HepG2 (cell line): ENCODE results near the gene HELZ. TPM values are rescaled to one million over a fixed set of nuclear protein-coding genes. Genes with fewer than 3 reads are reported as not detected.
"Not testable (repeated sequence)": the region's sequence is repeated elsewhere in the genome, so short reads cannot be mapped to it uniquely, and the experiment has no call there.

Experiments
- ATAC-seq: fragments of 200-7000 bp; cut with Tn5 transposase; 3 replicates; pipeline ENCODE4 v1.9.1; 2020; ENCODE audit warnings: mild to moderate bottlenecking, moderate library complexity
- BruUV-seq: library from RNA; stranded (reverse); fragments of 400-500 nt; replicated peaks from 2 replicates; lab custom pipeline; 2021; lab: Mats Ljungman, UMichigan
- CTCF ChIA-PET: fragments of 300-600 bp; formaldehyde crosslinking; extraction: SDS; loops from one replicate; lab custom pipeline; 2021; ENCODE audit warnings: low total read pairs, inconsistent platforms, low intra/inter-chr PET ratio; lab: Yijun Ruan, JAX
- POLR2A ChIA-PET: fragments of 350-600 bp; sonication (Branson Sonifier 250); formaldehyde crosslinking; loops from one replicate; lab custom pipeline; 2020; ENCODE audit warnings: antibody characterized with exemption, inconsistent platforms; lab: Yijun Ruan, JAX
- DNase-seq: peaks from one replicate; pipeline ENCODE4 v3.0.0-alpha.2; 2015; ENCODE audit warnings: low spot score
- FAIRE-seq: peaks from 3 replicates; lab custom pipeline; 2011; peaks lifted over from hg19 to GRCh38; lab: Jason Lieb, UNC
- H2AFZ ChIP-seq: one replicate; pipeline ENCODE4 v1.6.1; 2011; ENCODE audit warnings: low read length, inconsistent platforms
- H3K27ac ChIP-seq: fragments of 300-600 bp; 3 replicates; pipeline ENCODE4 v1.8.0; 2011; ENCODE audit warnings: mixed run types, mild to moderate bottlenecking, mixed read lengths, low read length, inconsistent platforms; ENCODE audit not compliant: insufficient read depth; ENCODE audit errors: extremely low read length
- H3K27me3 ChIP-seq, 2 experiments: fragments of 200-600 bp in 1 of 2; 2 replicates in 1 of 2; 3 replicates in 1 of 2; pipeline versions ENCODE4 v1.6.0 to v1.8.0; 2011; ENCODE audit warnings: low read length in 2 of 2, mild to moderate bottlenecking in 2 of 2, moderate library complexity in 2 of 2, inconsistent platforms in 1 of 2; ENCODE audit not compliant: insufficient read depth in 2 of 2, control insufficient read depth in 1 of 2
- H3K36me3 ChIP-seq, 2 experiments: fragments of 200-600 bp in 1 of 2; replicated peaks in 1 of 2; 2 replicates in 1 of 2; 3 replicates in 1 of 2; pipeline versions ENCODE4 v1.5.1 to v1.8.0; 2011; ENCODE audit warnings: low read length in 2 of 2, inconsistent platforms in 1 of 2; ENCODE audit not compliant: insufficient read depth in 2 of 2, control insufficient read depth in 1 of 2
- H3K4me1 ChIP-seq: 2 replicates; pipeline ENCODE4 v1.5.1; 2012; ENCODE audit warnings: low read length, inconsistent platforms; ENCODE audit not compliant: insufficient read depth
- H3K4me2 ChIP-seq: 2 replicates; pipeline ENCODE4 v1.6.0; 2011; ENCODE audit warnings: low read depth, low read length, inconsistent platforms
- H3K4me3 ChIP-seq, 3 experiments: fragments of 200-600 bp in 1 of 3; sonication (generic), shearing (Covaris generic) in 1 of 3; replicated peaks in 1 of 3; 2 replicates each; pipeline ENCODE4 v1.5.1; 2011 to 2016; ENCODE audit warnings: low read length in 3 of 3, inconsistent platforms in 2 of 3, low read depth in 2 of 3, mild to moderate bottlenecking in 2 of 3, control low read depth in 1 of 3, mixed read lengths in 1 of 3; ENCODE audit not compliant: insufficient read depth in 1 of 3
- H3K79me2 ChIP-seq: one replicate; pipeline ENCODE4 v1.6.1; 2011; ENCODE audit warnings: low read length, inconsistent platforms; ENCODE audit not compliant: insufficient read depth
- H3K9ac ChIP-seq: 2 replicates; pipeline ENCODE4 v1.6.0; 2011; ENCODE audit warnings: mild to moderate bottlenecking, low read depth, low read length, inconsistent platforms; ENCODE audit not compliant: insufficient read depth
- H3K9me3 ChIP-seq: 2 replicates; pipeline ENCODE4 v1.5.1; 2012; ENCODE audit warnings: mild to moderate bottlenecking, low read length
- H4K20me1 ChIP-seq: 2 replicates; pipeline ENCODE4 v1.6.0; 2011; ENCODE audit warnings: inconsistent platforms, mild to moderate bottlenecking, low read length, moderate library complexity; ENCODE audit not compliant: insufficient read depth
- CEBPB ChIP-seq: IDR thresholded peaks from 2 replicates; pipeline ENCODE4 v1.6.1; 2011; ENCODE audit warnings: low read depth, low read length, improper control_type of control experiment, borderline replicate concordance
- EP300 ChIP-seq, 3 experiments: sonication (generic) in 1 of 3; formaldehyde crosslinking in 1 of 3; IDR thresholded peaks; 2 replicates each; pipeline versions ENCODE4 v1.5.1 to v1.6.1; 2011 to 2020; ENCODE audit warnings: low read depth in 2 of 3, low read length in 2 of 3, borderline replicate concordance in 1 of 3, improper control_type of control experiment in 1 of 3, mild to moderate bottlenecking in 1 of 3, missing genetic modification reagents in 1 of 3, moderate library complexity in 1 of 3
- GATAD2A ChIP-seq: IDR thresholded peaks from 2 replicates; pipeline ENCODE4 v1.6.1; 2016
- HNF4A ChIP-seq: sonication (generic); formaldehyde crosslinking; IDR thresholded peaks from 2 replicates; pipeline ENCODE4 v1.4.0; 2020; ENCODE audit warnings: missing genetic modification reagents
- HNRNPK ChIP-seq: fragments of 200-400 bp; formaldehyde crosslinking; IDR thresholded peaks from 2 replicates; pipeline ENCODE4 v1.6.1; 2018; ENCODE audit warnings: low read length, low read depth, moderate library complexity, mild to moderate bottlenecking; ENCODE audit not compliant: poor library complexity, severe bottlenecking
- JUND ChIP-seq: sonication (generic); formaldehyde crosslinking; IDR thresholded peaks from 2 replicates; pipeline ENCODE4 v1.8.0; 2022; ENCODE audit warnings: mild to moderate bottlenecking, missing genetic modification reagents
- NR2F6 ChIP-seq, 2 experiments: IDR thresholded peaks; 2 replicates each; pipeline ENCODE4 v1.6.1; 2016; ENCODE audit warnings: antibody characterized with exemption in 1 of 2, mild to moderate bottlenecking in 1 of 2
- RFX1 ChIP-seq: fragments of 450-650 bp; IDR thresholded peaks from 2 replicates; pipeline ENCODE4 v1.6.1; 2017
- TBX3 ChIP-seq: fragments of 450-650 bp; IDR thresholded peaks from 2 replicates; pipeline ENCODE4 v1.6.1; 2017; ENCODE audit warnings: antibody characterized with exemption, mild to moderate bottlenecking, inconsistent platforms, borderline replicate concordance
- TEAD3 ChIP-seq: optimal IDR thresholded peaks from 2 replicates; pipeline ENCODE3; 2016; ENCODE audit warnings: borderline replicate concordance
- ZMYM4 ChIP-seq: sonication (generic); formaldehyde crosslinking; IDR thresholded peaks from 2 replicates; pipeline ENCODE4 v1.8.1; 2023; ENCODE audit warnings: mild to moderate bottlenecking, missing genetic modification reagents
- ZNF644 ChIP-seq: IDR thresholded peaks from 2 replicates; pipeline ENCODE4 v1.6.1; 2016; ENCODE audit warnings: low read depth
- ZNF788 ChIP-seq: sonication (generic); formaldehyde crosslinking; IDR thresholded peaks from 2 replicates; pipeline ENCODE4 v1.5.0; 2020; ENCODE audit warnings: mild to moderate bottlenecking, missing genetic modification reagents, borderline replicate concordance
- WGBS: methylation state at CpG from one replicate; pipeline ENCODE4 v1.1.6; 2017; ENCODE audit warnings: low lambda C conversion rate; 5-methylcytosine and 5-hydroxymethylcytosine counted together
- in situ Hi-C: cut with HindIII; loops from 2 replicates; pipeline ENCODE4 v1.10.0; 2017; ENCODE audit warnings: low pct_unique_long_range_greater_than_20kb; ENCODE audit not compliant: extremely low pct_ligation_motif_present
- intact Hi-C: fragments of 100-400 bp; cut with micrococcal nuclease; formaldehyde crosslinking; loops from one replicate; pipeline ENCODE4 v1.10.0; 2022; ENCODE audit not compliant: unreplicated experiment
- polyA plus RNA-seq, 8 experiments: library from polyadenylated mRNA; depleted of rRNA in 3 of 8; stranded (reverse) in 7 of 8; unstranded in 1 of 8; fragments of >200 nt; fragmentation: Illumina TruSeq in 4 of 8; extraction: Trizol in 4 of 8; gene quantifications; 2 replicates each; pipeline versions ENCODE4 v1.2.1 to v1.2.3, GENCODE V29; 2011 to 2016; ENCODE audit warnings: low read depth in 4 of 8, missing spikeins in 1 of 8, mixed read lengths in 1 of 8; ENCODE audit not compliant: insufficient read depth in 1 of 8
- total RNA-seq, 5 experiments: library from RNA; depleted of rRNA; stranded (reverse); fragments of >200 nt; fragmentation: Illumina TruSeq; extraction: Trizol; gene quantifications; 2 replicates each; pipeline ENCODE4 v1.2.3, GENCODE V29; 2016; ENCODE audit warnings: low read depth in 1 of 5
- TF ChIP-seq, protein P1 (sequence below): sonication (generic); formaldehyde crosslinking; IDR thresholded peaks from 2 replicates; pipeline ENCODE4 v1.4.0; 2020; ENCODE audit warnings: missing genetic modification reagents
- TF ChIP-seq, protein P2 (sequence below): IDR thresholded peaks from 2 replicates; pipeline ENCODE4 v1.6.1; 2016; ENCODE audit warnings: mild to moderate bottlenecking

The HELZ gene
- total and polyA plus RNA-seq, 2 of the 13 experiments (the other 11 are each of a cell fraction or from before 2014, with no cell fraction given), result 35.3 to 52.4 TPM

- CTCF ChIA-PET, result no interaction called here
- Histone ChIP-seq H3K79me2 (peaks cover 17% of the 10 kb centered on the region), H3K4me2 (no peak overlapping the region), H3K4me3 (no peak overlapping the region), H2AFZ (no peak overlapping the region), H3K4me1 (peaks cover 25% of the 10 kb centered on the region), H3K9me3 (no peaks in the 10 kb centered on the region), H3K36me3 (peaks cover 8 to 27% of the 10 kb centered on the region in 2 experiments), H3K9ac (no peak overlapping the region), H3K27ac (no peak overlapping the region), H3K27me3 (no peaks in the 10 kb centered on the region), H4K20me1 (peaks cover 22% of the 10 kb centered on the region)
- peak; percentile 11 for DNase-seq
- WGBS, result 94% methylated on average over 1 of the region's 1 CpG
- intact Hi-C loops, result no loop called here
- in situ Hi-C loops, result no loop called here
- no peak for TF ChIP-seq RFX1
- peak; percentile 56 for TF ChIP-seq HNRNPK
- POLR2A ChIA-PET, result interaction anchor here (0.6 kb wide), 1 partner anchor 119 kb away, joined by 3 read pairs; no protein-coding TSS in a partner anchor
- no peak for FAIRE-seq
- BruUV-seq, result no TSS peak
- no peak; the same call in 2 of the 3 replicates for ATAC-seq
These were observed 149.2 kb downstream of the HELZ start for GRCh38 chr17:67095803-67096202.

DNA sequence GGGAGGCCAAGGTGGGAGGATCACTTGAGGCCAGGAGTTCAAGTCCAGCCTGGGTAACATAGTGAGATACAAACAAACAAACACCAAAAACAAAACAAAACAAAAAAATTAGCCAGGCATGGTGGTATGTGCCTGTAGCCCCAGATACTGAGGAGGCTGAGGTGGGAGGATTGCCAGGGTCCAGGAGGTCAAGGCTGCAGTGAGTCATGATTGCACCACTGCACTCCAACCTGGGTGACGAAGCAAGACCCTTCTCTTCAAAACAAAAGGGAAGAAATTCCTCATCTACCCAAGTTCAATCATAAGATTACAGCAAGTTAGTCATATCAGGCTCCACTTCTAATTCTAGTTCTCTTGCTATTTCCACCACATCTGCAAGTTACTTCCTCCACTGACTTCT, 149.7 kb downstream of the HELZ start:
- POLR2A ChIA-PET, result interaction anchor here (0.6 kb wide), 1 partner anchor 120 kb away, joined by 3 read pairs; no protein-coding TSS in a partner anchor
- Histone ChIP-seq H3K4me1 (peaks cover 25% of the 10 kb centered on the region), H3K79me2 (peaks cover 17% of the 10 kb centered on the region), H3K27ac (peak overlapping the region; percentile 28), H3K36me3 (peaks cover 8 to 32% of the 10 kb centered on the region in 2 experiments), H4K20me1 (peaks cover 22% of the 10 kb centered on the region)
- H3K27me3 ChIP-seq, H2AFZ ChIP-seq, CTCF ChIA-PET, BruUV-seq, H3K9ac ChIP-seq, H3K9me3 ChIP-seq, H3K4me3 ChIP-seq, H3K4me2 ChIP-seq, intact Hi-C loops, in situ Hi-C loops: not testable (repeated sequence)
- DNase-seq (peak; percentile 71), FAIRE-seq (peak; percentile 15), ATAC-seq (peak; percentile 77)
- 80% methylated on average over 1 of the region's 1 CpG for WGBS
- peak; percentile 65 for TF ChIP-seq NR2F6 (IDR thresholded peaks at IDR 0.05)
- peak; percentile 89 for TF ChIP-seq NR2F6 (CRISPR knock-in tag; IDR thresholded peaks at IDR 0.05)
- TF ChIP-seq HNF4A, result peak; percentile 84
- peak; percentile 97 for TF ChIP-seq JUND (CRISPR knock-in tag)
- TF ChIP-seq TEAD3, result peak; percentile 75
- 0 out of 2 replicates have a peak, but pooled peaks have one; percentile 17 for TF ChIP-seq TBX3
- peak; percentile 68 for TF ChIP-seq ZMYM4 (CRISPR knock-in tag)
- TF ChIP-seq ZNF644 (CRISPR knock-in tag), result peak; percentile 76
- TF ChIP-seq GATAD2A, result peak; percentile 80
- TF ChIP-seq, protein P1, sequence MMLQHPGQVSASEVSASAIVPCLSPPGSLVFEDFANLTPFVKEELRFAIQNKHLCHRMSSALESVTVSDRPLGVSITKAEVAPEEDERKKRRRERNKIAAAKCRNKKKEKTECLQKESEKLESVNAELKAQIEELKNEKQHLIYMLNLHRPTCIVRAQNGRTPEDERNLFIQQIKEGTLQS (CRISPR knock-in tag), result peak; percentile 96
- TF ChIP-seq EP300 (IDR thresholded peaks at IDR 0.05; ENCODE audit: low read depth in 2 of 2, low read length in 2 of 2), result peak; percentile 50 to 68; a peak in 2 of 4 replicates
- TF ChIP-seq EP300 (CRISPR knock-in tag; IDR thresholded peaks at IDR 0.05; ENCODE audit: borderline replicate concordance), result peak; percentile 57; the same call in 1 of the 2 replicates
- TF ChIP-seq, protein P2, sequence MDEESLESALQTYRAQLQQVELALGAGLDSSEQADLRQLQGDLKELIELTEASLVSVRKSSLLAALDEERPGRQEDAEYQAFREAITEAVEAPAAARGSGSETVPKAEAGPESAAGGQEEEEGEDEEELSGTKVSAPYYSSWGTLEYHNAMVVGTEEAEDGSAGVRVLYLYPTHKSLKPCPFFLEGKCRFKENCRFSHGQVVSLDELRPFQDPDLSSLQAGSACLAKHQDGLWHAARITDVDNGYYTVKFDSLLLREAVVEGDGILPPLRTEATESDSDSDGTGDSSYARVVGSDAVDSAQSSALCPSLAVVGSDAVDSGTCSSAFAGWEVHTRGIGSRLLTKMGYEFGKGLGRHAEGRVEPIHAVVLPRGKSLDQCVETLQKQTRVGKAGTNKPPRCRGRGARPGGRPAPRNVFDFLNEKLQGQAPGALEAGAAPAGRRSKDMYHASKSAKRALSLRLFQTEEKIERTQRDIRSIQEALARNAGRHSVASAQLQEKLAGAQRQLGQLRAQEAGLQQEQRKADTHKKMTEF (CRISPR knock-in tag), result 0 out of 2 replicates have a peak, but pooled peaks have one; percentile 34
- peak; percentile 28; the same call in 1 of the 2 replicates for TF ChIP-seq ZNF788 (CRISPR knock-in tag)
- TF ChIP-seq CEBPB, result peak; percentile 84
